NCI-H460 (cell line): ENCODE data around the gene POLD1. TPM values are rescaled to one million over a fixed set of nuclear protein-coding genes. Genes with fewer than 3 reads are reported as not detected.
"Not testable (repeated sequence)": the region's sequence is repeated elsewhere in the genome, so short reads cannot be mapped to it uniquely, and the experiment has no call there.

ENCODE experiments used
- DNase-seq: peaks from one replicate; pipeline ENCODE4 v3.0.0-alpha.2; 2016; ENCODE audit warnings: low read depth; ENCODE audit errors: extremely low read depth
- total RNA-seq: library from RNA; depleted of rRNA; stranded (reverse); fragments of >200 nt; shearing (Covaris generic); gene quantifications from 2 replicates; pipeline ENCODE4 v1.2.3, GENCODE V29; 2014

The POLD1 gene
- total RNA-seq, 1 experiment from 2014 or later, result 20.9 TPM

DNA sequence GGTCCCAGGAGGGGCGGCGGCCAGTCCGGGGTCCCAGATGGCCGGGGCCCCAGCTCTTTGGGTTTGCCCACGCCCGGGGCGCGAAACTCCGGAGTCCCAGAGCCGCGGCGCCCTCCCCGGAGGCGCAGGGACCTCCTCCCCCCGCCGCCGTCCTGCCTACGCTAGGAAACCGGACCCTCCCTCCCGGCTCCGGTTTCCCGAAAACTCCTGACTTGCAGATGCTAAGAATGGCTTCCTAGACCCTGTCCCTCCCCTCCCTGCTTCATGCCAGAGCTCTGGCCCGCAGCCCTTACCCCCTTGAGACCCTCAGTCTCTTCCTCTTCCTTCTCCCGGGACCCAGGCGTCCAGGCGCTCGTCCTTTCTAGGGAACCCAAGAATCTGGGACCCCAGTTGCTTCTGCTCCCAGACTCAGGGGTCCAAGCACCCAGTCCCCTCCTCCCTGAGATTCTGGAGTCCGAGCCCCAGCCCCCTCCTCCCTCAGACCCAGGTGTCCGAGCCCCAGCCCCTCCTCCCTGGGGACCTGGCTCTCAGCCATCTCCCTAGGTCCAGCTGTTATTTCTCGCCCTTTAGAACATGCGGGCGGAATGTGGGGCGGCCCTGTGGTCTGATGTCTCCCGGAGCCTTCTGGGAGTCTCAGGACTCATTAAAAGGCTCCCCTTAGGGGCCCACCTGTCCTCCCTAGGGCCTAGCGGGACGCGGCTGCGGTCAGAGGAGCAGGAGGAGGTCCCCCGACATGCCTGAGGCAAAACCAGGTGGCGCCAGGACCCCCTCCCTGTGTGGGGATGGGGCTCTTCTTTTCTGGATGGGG is 48.3 kb downstream of the POLD1 start, which contains the start of gene MYBPC2:
Gene MYBPC2, plus strand, starts transcription at position 672 of the 808 bp plus-strand sequence. Its CDS starts 62 bp downstream, at position 734.
- no peak for DNase-seq

DNA sequence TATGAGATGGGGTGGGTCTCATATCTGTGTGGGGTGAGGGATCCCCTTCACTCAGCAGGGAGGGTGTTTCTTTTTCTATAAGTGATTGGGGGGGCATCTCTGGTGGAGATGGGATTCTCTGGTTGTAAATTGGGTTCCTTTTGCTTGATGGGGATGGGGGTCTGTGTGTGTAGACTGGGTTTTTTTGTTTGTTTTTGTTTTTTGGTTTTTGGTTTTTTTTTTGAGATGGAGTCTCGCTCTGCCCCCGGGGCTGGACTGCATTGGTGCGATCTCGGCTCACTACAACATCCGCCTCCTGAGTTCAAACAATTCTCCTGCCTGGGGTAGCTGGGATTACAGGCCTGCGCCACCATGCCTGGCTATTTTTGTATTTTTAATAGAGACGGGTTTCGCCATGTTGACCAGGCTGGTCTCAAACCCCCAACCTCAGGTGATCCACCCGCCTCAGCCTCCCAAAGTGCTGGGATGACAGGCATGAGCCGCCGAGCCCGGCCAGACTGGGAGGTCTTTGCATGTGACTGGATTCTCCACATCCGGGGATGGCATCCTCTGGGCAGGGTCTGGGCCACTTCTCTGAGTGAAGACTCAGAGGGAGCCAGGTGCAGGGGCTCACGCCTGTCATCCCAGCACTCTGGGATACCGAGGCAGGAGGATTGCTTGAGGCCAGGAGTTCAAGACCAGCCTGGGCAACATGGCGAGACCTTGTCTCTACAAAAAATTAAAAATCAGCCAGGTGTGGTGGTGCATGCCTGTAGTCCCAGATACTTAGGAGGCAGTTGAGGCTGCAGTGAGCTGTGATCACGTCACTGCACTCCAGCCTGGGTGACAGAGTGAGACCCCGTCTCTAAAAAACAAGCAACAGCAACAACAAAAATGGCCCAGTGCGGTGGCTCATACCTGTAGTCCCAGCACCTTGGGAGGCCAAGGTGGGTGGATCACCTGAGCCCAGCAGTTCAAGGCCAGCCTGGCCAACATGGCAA is 49.3 kb downstream of the POLD1 start:
- no peak for DNase-seq

DNA sequence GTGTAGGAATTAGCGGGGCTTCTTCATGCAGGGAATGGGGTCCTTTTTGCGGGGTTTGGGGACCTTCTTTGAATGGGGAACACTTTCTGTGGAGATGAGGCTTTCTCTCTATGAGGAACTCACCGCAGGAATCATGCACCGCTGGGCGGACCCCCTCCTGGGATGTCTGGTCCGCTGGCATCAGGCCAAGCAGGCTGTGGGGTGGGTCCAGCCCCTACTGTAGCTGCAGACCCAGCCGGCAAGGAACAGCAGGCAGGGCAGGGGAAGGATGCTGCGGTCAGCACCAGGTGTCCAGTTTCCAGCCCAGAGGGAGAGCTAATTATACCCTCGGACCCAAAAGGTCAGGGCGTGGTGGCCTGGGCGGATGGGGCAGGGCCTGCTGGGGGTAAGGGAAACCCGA is 50.4 kb downstream of the POLD1 start:
- no peak for DNase-seq

DNA sequence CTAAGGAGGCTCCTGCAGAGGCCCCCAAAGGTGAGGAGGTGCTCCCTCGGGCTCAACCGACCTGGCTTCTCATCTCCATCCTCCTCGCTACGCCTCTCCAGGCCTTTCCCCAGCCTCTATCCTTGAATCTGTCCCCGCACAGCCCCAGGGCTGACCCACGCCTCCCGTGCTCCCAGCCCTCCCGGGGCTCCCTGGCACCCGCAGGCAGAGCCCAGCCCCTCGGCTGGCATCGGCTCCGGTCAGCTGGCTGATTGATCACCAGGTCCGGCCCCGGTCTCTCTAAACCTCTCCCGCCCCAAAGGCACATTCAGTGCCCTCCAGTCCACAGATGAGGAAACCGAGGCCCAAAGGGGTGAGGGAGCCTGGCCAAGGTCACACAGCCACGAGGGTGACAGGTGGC is 51.1 kb downstream of the POLD1 start:
- no peak for DNase-seq

DNA sequence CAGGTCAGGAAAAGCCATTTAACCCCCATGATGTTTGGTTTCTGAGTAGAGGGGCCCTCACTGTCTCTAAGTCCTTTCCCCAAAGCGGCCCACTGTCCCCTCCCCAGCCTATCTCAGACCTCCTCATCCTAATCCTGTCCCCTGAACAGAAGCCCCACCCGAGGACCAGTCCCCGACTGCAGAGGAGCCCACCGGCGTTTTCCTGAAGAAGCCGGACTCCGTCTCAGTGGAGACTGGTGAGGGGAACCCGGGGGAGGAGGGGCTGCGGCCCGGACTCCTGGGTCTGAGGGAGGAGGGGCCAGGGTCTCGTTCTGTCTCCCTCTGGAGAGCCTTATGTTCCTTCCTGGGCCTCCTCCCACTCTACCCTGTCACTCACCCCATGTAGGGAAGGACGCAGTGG is 51.5 kb downstream of the POLD1 start:
- no peak for DNase-seq

DNA sequence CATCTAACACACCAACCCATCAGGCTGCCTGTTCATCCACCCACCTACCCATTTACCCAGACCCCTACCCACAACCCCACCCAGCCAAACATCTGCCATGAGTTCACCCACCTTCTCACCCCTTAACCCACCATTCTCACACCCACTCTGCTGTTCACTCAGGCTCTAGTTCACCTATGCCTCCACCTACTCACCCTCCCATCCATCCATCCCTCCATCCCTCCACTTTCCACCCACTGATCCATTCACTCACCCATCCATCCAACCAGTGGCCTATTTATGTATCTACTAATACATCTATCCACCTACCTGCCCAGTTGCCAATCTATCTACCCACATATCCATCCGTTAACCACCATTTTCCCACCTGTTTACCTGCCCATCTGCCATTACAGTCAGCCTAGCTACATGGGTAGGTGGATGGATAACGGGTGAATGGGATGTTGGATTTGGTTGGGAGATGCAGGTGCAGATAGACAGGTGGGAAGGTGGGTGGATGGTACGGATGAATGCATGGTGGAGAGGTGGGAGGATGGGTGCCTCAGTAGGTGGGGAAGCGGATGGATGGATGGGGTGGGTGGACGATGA is 53.8 kb downstream of the POLD1 start:
- no peak for DNase-seq

DNA sequence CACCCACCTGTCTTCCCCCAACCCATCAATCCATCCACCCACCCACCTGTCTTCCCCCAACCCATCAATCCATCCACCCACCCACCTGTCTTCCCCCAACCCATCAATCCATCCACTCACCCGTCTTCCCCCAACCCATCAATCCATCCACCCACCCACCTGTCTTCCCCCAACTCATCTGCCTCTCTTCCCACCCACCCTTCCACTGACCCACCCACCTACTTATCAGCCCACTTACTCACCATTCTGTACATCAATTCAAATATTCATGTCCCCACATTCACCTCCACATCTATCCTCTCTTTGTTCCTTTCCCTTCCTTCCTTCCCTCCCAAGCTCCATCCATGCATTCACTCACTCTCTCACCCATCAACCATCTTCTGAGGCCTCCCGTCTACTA is 55.0 kb downstream of the POLD1 start:
- DNase-seq, result not testable (repeated sequence)

DNA sequence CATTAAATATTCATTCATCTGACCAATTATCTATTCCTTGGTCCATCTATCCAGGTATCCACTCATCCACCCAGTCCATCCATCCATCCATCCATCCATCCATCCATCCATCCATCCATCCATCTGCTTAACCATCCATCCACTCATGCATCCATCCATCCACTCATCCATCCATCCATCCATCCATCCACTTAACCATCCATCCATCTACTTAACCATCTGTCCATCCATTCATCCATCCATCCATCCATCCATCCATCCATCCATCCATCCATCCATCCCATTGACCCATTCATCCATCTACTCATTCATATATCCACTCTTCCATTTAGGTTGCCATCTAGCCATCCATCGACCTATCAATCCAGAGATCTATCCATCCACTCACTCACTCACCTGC is 59.9 kb downstream of the POLD1 start:
- no peak for DNase-seq

DNA sequence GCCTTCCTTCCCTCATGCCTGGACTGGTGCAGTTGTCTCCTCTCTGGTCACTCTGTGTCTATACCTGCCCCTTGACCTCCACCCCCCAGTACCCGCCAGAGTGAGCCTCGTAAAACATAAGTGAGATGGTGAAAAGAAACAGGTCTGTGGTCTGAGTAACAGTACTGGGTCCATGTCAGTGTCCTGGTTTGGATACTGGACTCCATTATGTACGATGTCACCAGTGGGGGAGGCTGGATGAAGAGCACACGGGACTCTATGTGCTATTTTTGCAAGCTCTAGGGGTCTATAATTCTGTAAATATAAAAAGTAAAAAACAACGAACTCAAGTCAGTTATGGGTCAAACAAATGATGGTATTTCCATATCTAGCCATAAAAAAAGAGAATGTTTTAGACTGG is 62.9 kb downstream of the POLD1 start:
- DNase-seq, result no peak

DNA sequence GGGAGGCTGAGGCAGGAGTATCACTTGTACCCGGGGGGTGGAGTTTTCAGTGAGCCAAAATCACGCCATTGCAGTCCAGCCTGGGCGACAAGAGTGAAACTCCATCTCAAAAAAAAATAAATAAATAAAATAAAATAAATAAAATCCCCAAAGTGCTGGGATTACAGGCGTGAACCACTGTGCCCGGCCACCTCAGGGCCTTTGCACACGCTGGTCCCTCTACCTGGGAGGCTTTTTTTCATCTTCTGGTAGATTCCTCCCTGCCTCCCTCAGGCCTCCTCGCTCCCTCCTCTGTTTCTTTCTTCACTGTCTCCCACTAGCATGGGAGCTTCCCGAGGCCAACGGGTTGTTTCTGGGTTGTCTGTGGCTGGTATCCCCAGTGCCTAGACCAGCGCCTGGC is 63.6 kb downstream of the POLD1 start:
- no peak for DNase-seq

DNA sequence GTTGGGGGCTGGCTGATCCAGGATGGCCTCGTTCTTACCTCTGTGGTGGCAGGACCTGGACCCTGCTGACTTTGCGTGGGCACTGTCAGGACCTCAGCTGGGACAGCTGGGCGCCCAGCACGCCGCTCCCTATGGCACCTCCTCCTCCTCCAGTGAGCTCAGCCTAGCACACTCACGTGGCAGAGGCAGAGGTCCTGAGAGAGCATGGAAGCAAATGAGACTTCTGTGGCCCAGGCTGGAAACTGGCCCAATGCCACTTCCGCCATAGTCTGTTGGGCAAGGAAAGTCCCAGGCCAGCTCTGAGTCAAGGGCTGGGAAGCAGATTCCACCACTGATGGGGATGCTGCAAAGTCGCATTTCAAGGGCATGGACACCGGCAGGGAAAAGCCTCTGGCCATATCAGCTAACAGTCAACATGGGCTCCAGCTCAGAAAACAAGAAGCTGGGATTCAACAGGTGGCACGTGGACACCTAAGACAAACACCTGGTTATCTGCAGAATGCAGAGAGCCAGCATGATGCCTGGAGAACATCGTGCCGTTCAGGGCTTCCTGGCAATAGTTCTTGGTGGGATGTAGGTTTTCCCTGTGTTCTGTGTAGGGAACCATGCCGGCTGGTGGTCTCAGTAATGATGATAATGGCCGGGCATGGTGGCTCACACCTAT is 65.2 kb downstream of the POLD1 start:
- no peak for DNase-seq

DNA sequence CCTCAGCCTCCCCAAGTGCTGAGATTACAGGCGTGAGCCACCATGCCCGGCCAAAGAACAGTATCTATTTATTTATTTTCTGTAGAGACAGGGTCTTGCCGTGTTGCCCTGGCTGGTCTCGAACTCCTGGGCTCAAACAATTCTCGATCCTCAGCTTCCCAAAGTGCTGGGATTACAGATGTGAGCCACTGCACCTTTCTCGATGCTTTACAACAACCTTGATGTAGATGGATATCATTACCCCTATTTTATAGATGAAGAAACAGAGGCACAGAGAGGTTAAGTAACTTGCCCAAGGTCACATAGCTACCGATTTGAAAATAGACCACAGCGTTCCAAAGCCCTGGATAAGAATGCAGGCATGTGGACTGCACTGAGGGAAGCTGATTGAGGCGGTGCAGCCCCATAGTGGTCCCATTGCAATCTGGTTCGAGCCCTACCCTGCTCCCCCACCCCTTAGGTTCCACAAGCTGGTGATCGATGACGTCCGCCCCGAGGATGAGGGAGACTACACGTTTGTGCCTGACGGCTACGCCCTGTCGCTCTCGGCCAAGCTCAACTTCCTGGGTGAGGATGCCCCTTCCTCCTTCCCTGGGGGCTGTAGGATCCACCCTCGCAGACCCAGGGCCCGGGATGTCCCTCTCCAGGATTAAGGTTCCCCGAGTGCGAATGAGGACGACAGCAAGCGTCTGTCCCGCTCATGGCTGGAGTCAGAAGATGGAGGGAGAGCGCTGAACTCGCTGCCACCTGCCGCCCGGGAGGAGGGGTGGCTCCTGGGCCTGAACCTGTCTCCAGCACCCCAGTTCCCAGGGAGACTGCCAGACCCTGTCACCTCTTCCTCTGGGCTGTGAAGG is 66.4 kb downstream of the POLD1 start:
- no peak for DNase-seq

DNA sequence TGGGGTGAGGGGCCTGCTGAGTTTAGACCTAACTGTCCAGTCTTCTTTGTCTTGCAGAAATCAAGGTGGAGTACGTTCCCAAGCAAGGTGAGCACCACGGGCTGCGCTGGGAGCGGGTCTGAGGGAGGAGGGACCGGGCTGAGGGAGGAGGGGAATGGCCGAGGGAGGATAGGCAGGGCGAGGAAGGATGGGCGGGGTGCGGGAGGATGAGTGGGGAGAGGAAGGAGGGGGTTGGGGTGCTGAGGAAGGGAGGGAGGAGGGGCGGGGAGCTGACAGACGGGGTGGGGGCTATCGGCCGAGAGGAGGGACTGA is 67.0 kb downstream of the POLD1 start:
- DNase-seq, result no peak

DNA sequence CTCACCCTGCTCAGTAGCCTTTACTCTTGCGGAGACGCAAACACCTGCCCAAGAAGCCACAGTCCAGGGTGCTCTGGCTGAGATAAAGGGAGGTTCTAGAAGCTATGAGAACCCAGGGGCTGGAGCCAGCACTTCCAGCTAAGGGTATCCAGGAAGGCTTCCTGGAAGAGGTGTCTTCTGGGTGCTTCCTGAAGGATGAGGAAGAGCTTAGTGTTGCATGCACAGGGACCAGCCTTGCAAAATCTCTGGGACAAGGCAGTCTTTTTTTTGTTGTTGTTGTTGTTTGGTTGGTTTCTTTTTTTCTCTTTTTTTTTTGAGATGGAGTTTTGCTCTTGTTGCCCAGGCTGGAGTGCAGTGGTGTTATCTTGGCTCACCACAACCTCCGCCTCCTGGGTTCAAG is 69.1 kb downstream of the POLD1 start:
- DNase-seq, result no peak

DNA sequence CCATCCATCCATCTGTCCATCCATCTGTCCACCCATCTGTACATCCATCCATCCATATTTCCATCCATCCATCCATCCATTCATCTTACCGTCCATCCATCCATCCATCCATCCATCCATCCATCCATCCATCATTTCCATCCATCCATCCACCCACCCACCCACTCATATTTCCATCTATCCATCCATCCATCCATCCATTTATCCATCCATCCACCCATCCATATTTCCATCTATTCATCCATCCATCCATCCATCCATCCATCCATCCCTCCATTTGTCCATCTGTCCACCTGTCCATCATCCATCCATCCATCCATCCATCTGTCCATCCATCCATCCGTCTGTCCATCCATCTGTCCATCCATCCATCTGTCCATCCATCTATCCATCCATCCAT is 71.8 kb downstream of the POLD1 start:
- DNase-seq, result no peak

DNA sequence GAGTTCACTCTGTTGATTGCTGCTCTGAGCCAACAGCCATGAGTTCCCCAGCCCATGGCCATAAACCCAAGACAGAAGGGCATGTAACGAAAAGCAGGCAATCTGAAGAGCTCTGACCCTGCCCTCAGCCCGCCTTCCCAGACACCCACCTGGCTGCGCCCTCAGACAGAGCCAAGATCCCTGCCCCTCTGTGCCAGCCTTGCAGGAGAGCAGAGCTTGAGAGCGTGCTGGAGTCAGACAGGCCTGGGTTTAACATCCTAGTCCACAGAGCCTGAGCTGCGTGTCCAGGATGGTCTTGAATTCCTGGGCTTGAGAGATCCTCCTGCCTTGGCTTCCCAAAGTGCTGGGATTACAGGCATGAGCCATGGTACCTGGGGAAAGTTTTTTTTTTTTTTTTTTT is 73.2 kb downstream of the POLD1 start:
- DNase-seq, result no peak

DNA sequence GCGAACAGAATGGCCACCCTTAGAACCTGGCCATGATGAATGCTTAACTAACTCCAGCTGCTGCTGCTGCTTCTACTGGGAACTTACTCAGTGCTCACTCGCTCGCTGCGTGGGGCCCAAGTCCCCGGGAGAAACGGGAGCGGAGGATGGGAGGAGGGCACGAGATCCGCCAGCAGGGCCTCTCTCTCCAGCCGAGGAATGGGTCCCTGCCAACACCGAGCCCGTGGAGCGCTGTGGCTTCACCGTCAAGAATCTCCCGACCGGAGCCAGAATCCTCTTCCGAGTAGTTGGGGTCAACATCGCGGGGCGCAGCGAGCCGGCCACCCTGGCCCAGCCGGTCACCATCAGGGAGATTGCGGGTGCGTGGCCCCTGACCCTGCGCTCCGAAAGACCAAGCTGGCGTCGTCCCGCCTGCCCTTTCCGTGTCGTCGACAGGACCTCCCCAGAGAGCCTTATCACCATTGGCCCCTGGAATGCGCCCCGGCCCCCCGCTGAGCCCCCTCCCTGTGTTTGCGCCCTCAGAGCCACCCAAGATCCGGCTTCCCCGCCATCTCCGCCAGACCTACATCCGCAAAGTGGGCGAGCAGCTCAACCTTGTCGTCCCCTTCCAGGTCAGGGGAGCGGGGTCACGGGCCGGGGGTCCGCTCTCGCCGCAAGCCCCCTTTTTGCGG is 74.4 kb downstream of the POLD1 start:
- no peak for DNase-seq

DNA sequence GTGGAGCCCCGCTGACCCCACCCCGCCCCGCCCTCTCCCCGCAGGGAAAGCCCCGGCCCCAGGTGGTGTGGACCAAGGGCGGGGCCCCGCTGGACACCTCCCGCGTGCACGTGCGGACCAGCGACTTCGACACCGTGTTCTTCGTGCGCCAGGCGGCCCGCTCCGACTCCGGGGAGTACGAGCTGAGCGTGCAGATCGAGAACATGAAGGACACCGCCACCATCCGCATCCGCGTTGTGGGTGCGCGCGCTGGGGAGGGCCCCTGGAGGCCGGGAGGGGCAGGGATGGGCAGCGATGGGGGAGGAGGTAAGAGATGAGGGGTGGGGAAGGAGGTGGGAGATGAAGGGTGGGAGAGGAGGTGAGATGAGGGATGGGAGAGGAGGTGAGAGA is 74.9 kb downstream of the POLD1 start:
- DNase-seq, result no peak

DNA sequence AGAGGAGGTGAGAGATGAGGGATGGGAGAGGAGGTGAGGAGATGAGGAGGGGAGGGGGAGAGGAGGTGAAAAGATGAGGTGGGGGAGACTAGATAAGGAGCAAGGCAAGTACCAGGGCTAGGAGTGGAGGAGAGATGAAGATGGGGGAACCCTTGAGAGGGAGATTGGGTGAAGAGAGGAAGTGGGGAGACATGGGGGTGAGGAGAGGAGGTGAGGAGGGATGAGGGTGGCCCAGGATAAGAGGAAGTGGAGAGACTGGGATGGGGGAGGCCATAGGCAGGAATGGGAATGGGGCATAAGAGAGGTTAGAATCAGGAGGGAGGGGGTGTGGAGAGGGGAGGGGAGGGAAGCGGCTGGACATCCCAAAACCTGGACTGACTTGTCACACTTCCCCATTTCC is 75.5 kb downstream of the POLD1 start:
- no peak for DNase-seq
